Activated CD4-positive, alpha-beta T cell treated with anti-CD3 and anti-CD28 coated beads, Interleukin-2, amount 10 ng/mL, durations not matched to agents 7 days and 5 days (primary cell): ENCODE results near the gene KBTBD12. TPM values are rescaled to one million over a fixed set of nuclear protein-coding genes. Genes with fewer than 3 reads are reported as not detected.
"Not testable (repeated sequence)": the region's sequence is repeated elsewhere in the genome, so short reads cannot be mapped to it uniquely, and the experiment has no call there.

Source experiments
- CTCF ChIA-PET: fragments of 350-600 bp; sonication (Branson Sonifier 250); formaldehyde crosslinking; loops from one replicate; lab custom pipeline; 2021; ENCODE audit warnings: antibody characterized with exemption; lab: Charles Lee
- POLR2A ChIA-PET: fragments of 350-600 bp; sonication (Branson Sonifier 250); formaldehyde crosslinking; loops from one replicate; lab custom pipeline; 2021; ENCODE audit warnings: antibody characterized with exemption; lab: Charles Lee
- DNase-seq: peaks from one replicate; pipeline ENCODE4 v3.0.0-alpha.2; 2020
- H3K27ac Mint-ChIP-seq: one replicate; pipeline ENCODE4 v1.8.0; 2021; ENCODE audit warnings: mild to moderate bottlenecking, moderate library complexity, mixed read lengths
- H3K27me3 Mint-ChIP-seq: one replicate; pipeline ENCODE4 v1.8.0; 2021; ENCODE audit warnings: mixed read lengths
- H3K36me3 Mint-ChIP-seq: one replicate; pipeline ENCODE4 v1.8.0; 2021; ENCODE audit warnings: low read depth, mixed read lengths
- H3K4me1 Mint-ChIP-seq: one replicate; pipeline ENCODE4 v1.8.0; 2021; ENCODE audit warnings: mixed read lengths
- H3K4me3 Mint-ChIP-seq: one replicate; pipeline ENCODE4 v1.8.0; 2021; ENCODE audit warnings: mild to moderate bottlenecking, moderate library complexity, mixed read lengths
- H3K9me3 Mint-ChIP-seq: one replicate; pipeline ENCODE4 v1.8.0; 2021; ENCODE audit warnings: mixed read lengths
- total RNA-seq, 2 experiments: library from RNA; stranded (reverse); gene quantifications; one replicate each; pipeline ENCODE4 v1.2.3, GENCODE V29; 2021

KBTBD12 gene
- total RNA-seq, 2 experiments from 2014 or later: not detected

DNA sequence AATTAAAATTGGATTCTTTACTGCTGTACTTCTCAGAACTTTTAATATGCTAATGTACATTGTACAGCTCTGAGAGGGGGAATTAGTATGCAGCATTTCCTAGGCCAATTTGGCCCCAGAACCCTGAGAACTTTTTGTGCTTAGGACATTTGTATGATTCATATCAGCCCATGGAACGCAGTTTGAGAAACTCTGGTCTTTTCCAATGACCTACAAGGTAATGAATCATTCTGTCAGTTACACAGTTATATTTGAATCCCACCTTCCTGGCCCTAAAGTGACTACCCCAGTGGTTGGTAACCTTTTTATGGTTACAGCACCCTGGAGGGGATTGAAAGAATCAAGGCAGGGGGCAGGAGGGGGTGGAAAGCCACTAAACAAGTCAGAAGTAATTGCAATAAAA, 25.6 kb upstream of the KBTBD12 start:
- no peak overlapping the region for H3K27ac Mint-ChIP-seq
- peaks cover 6% of the 10 kb centered on the region for H3K27me3 Mint-ChIP-seq
- peaks cover 12% of the 10 kb centered on the region for H3K9me3 Mint-ChIP-seq
- DNase-seq: no peak
- CTCF ChIA-PET: no interaction called here
- peaks cover 2% of the 10 kb centered on the region for H3K4me1 Mint-ChIP-seq
- H3K4me3 Mint-ChIP-seq: no peak overlapping the region
- peaks cover 2% of the 10 kb centered on the region for H3K36me3 Mint-ChIP-seq
- POLR2A ChIA-PET: no interaction called here

GRCh38 chr3:127889976-127890650, 24.9 kb upstream of the KBTBD12 start:
- Mint-ChIP-seq H3K4me3 (no peak overlapping the region), H3K4me1 (peaks cover 2% of the 10 kb centered on the region), H3K9me3 (peaks cover 12% of the 10 kb centered on the region), H3K27ac (no peak overlapping the region), H3K27me3 (peaks cover 6% of the 10 kb centered on the region), H3K36me3 (peaks cover 2% of the 10 kb centered on the region)
- DNase-seq: no peak
- ChIA-PET POLR2A (no interaction called here), CTCF (no interaction called here)

GRCh38 chr3:127890651-127891290, 24.3 kb upstream of the KBTBD12 start:
- POLR2A ChIA-PET, H3K4me3 Mint-ChIP-seq, H3K36me3 Mint-ChIP-seq, CTCF ChIA-PET, H3K27me3 Mint-ChIP-seq, H3K4me1 Mint-ChIP-seq: not testable (repeated sequence)
- Mint-ChIP-seq H3K9me3 (peaks cover 12% of the 10 kb centered on the region), H3K27ac (peak overlapping the region; percentile 14)
- DNase-seq: peak; percentile 12

DNA sequence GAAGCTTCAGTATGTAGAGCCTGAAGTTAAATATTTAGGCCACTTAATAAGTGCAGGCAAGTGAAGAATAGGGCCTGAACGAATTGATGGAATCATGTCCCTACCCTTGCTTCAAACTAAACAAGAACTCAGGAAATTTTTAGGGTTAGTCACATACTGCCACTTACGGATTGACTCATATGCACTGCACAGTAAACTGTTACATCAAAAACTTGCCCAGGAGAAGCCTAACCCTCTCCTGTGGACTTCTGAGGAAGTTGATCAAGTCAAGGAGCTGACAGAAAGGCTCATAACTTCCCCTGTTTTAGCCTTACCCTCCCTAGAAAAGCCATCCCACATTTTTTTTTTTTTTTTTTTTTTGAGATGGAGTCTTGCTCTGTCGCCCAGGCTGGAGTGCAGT, 20.6 kb upstream of the KBTBD12 start:
- H3K36me3 Mint-ChIP-seq: peaks cover 2% of the 10 kb centered on the region
- POLR2A ChIA-PET: no interaction called here
- DNase-seq: no peak
- H3K4me1 Mint-ChIP-seq: peaks cover 2% of the 10 kb centered on the region
- no peaks in the 10 kb centered on the region for H3K27me3 Mint-ChIP-seq
- H3K27ac Mint-ChIP-seq: no peak overlapping the region
- peaks cover 12% of the 10 kb centered on the region for H3K9me3 Mint-ChIP-seq
- CTCF ChIA-PET: no interaction called here
- H3K4me3 Mint-ChIP-seq: no peak overlapping the region

GRCh38 chr3:127899200-127899599, 15.8 kb upstream of the KBTBD12 start:
- H3K27me3 Mint-ChIP-seq: peaks cover 6% of the 10 kb centered on the region
- DNase-seq: no peak
- POLR2A ChIA-PET: no interaction called here
- H3K4me3 Mint-ChIP-seq: no peak overlapping the region
- CTCF ChIA-PET: no interaction called here
- no peak overlapping the region for H3K27ac Mint-ChIP-seq
- H3K4me1 Mint-ChIP-seq: no peaks in the 10 kb centered on the region
- no peaks in the 10 kb centered on the region for H3K36me3 Mint-ChIP-seq
- H3K9me3 Mint-ChIP-seq: no peaks in the 10 kb centered on the region

- POLR2A ChIA-PET: no interaction called here
- Mint-ChIP-seq H3K4me1 (no peaks in the 10 kb centered on the region), H3K36me3 (no peaks in the 10 kb centered on the region), H3K4me3 (no peak overlapping the region), H3K27me3 (peaks cover 9% of the 10 kb centered on the region), H3K27ac (no peak overlapping the region), H3K9me3 (peaks cover 2% of the 10 kb centered on the region)
- CTCF ChIA-PET: no interaction called here
- no peak for DNase-seq
These were observed 15.3 kb upstream of the KBTBD12 start for GRCh38 chr3:127899766-127900165.

- Mint-ChIP-seq H3K36me3 (no peaks in the 10 kb centered on the region), H3K9me3 (peaks cover 3% of the 10 kb centered on the region), H3K4me3 (no peak overlapping the region), H3K27ac (no peak overlapping the region), H3K4me1 (no peaks in the 10 kb centered on the region), H3K27me3 (peaks cover 9% of the 10 kb centered on the region)
- DNase-seq: no peak
- POLR2A ChIA-PET: no interaction called here
- CTCF ChIA-PET: no interaction called here
These were observed 14.5 kb upstream of the KBTBD12 start for GRCh38 chr3:127900536-127900935.

DNA sequence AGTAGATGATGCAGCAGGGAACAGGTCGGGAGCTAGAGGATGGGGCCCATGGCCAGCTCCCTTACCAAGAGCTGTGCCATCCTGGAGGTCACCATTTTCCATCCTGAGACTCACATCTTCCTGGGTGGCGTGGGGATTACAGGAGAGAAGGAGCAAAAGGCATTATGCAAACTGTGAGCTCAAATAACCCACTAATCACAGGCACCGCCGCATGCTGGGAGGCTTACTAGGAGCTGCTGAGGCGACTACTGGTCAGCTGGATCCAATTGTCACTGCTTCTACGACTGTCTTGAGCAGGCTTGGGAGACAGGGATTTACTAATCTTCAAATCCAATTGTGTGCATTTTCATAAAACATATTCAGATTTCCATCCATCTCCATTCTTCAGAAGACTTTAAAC, 12.5 kb upstream of the KBTBD12 start:
- H3K27ac Mint-ChIP-seq: no peak overlapping the region
- H3K4me3 Mint-ChIP-seq: no peak overlapping the region
- CTCF ChIA-PET: no interaction called here
- POLR2A ChIA-PET: no interaction called here
- peaks cover 3% of the 10 kb centered on the region for H3K9me3 Mint-ChIP-seq
- peak; percentile 3 for DNase-seq
- H3K36me3 Mint-ChIP-seq: no peaks in the 10 kb centered on the region
- H3K27me3 Mint-ChIP-seq: peaks cover 9% of the 10 kb centered on the region
- H3K4me1 Mint-ChIP-seq: no peaks in the 10 kb centered on the region

GRCh38 chr3:127903611-127904375, 11.2 kb upstream of the KBTBD12 start:
- peaks cover 9% of the 10 kb centered on the region for H3K27me3 Mint-ChIP-seq
- POLR2A ChIA-PET: interaction anchor here (0.6 kb wide), 1 partner anchor 317 kb away, joined by 3 read pairs; no protein-coding TSS in a partner anchor
- no peaks in the 10 kb centered on the region for H3K4me1 Mint-ChIP-seq
- no peak overlapping the region for H3K27ac Mint-ChIP-seq
- no peak overlapping the region for H3K4me3 Mint-ChIP-seq
- CTCF ChIA-PET: interaction anchor here (0.9 kb wide), 1 partner anchor 10 kb away, joined by 4 read pairs; no protein-coding TSS in a partner anchor
- no peaks in the 10 kb centered on the region for H3K36me3 Mint-ChIP-seq
- peaks cover 3% of the 10 kb centered on the region for H3K9me3 Mint-ChIP-seq
- DNase-seq: no peak

GRCh38 chr3:127905556-127905955, 9.5 kb upstream of the KBTBD12 start:
- H3K4me1 Mint-ChIP-seq: no peaks in the 10 kb centered on the region
- H3K36me3 Mint-ChIP-seq: no peaks in the 10 kb centered on the region
- CTCF ChIA-PET: no interaction called here
- H3K27ac Mint-ChIP-seq: no peak overlapping the region
- H3K27me3 Mint-ChIP-seq: peaks cover 13% of the 10 kb centered on the region
- peaks cover 3% of the 10 kb centered on the region for H3K9me3 Mint-ChIP-seq
- H3K4me3 Mint-ChIP-seq: no peak overlapping the region
- DNase-seq: no peak
- POLR2A ChIA-PET: no interaction called here

GRCh38 chr3:127906653-127907052, 8.4 kb upstream of the KBTBD12 start:
- H3K4me1 Mint-ChIP-seq, H3K4me3 Mint-ChIP-seq, DNase-seq, H3K9me3 Mint-ChIP-seq, H3K27ac Mint-ChIP-seq, H3K36me3 Mint-ChIP-seq, POLR2A ChIA-PET, CTCF ChIA-PET: not testable (repeated sequence)
- peaks cover 20% of the 10 kb centered on the region for H3K27me3 Mint-ChIP-seq

DNA sequence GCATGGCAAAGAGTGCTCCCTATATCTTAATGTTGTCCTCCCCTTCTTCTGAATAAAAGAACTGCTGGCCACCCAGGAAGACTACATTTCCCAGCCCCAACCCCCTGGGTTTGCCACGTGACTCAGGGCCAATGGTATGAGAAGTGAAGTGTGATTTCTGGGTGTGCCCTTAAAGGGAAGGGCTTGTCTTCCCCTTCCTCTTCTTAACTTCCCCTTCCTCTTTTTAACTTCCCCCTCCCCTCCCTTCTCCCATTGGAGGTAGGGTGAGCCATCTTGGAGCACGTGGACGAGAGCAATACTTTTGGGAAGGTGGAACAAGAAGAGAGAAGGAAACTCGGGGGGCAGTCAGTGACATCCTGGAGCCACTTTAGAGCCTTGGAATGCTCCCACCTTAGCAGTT, 6.8 kb upstream of the KBTBD12 start:
- no peak overlapping the region for H3K27ac Mint-ChIP-seq
- peaks cover 3% of the 10 kb centered on the region for H3K9me3 Mint-ChIP-seq
- no peaks in the 10 kb centered on the region for H3K36me3 Mint-ChIP-seq
- no peak overlapping the region for H3K4me3 Mint-ChIP-seq
- ChIA-PET POLR2A (no interaction called here), CTCF (no interaction called here)
- DNase-seq: no peak
- no peaks in the 10 kb centered on the region for H3K4me1 Mint-ChIP-seq
- H3K27me3 Mint-ChIP-seq: peaks cover 30% of the 10 kb centered on the region

DNA sequence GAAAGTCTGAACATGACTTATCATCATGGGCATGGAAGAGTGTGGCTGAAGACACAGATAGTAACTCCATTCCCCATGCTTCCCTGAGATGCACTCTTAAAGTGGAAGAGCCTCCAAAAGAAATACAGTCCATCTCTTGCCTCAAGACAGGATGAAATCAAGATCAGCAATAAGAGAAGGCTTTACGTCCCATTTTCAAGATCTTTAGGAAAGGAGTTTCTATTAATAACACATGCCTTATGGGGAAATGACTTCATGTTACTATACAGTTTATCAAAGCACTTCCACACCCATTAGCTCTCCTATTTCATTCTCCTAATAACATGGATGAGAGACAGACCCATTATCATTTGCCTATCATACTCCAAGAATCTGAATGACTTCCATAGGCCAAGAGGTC, 6.1 kb upstream of the KBTBD12 start:
- ChIA-PET CTCF (no interaction called here), POLR2A (no interaction called here)
- Mint-ChIP-seq H3K4me3 (no peak overlapping the region), H3K9me3 (peaks cover 8% of the 10 kb centered on the region), H3K27me3 (peaks cover 35% of the 10 kb centered on the region), H3K36me3 (no peaks in the 10 kb centered on the region), H3K27ac (no peak overlapping the region), H3K4me1 (no peaks in the 10 kb centered on the region)
- no peak for DNase-seq
